Stomach (tissue), 4 donors: ENCODE measurements around the gene THAP3.

Experiments
- POLR2AphosphoS5 ChIP-seq, 3 donors: sonication (generic); formaldehyde crosslinking; IDR thresholded peaks; one replicate each; pipeline ENCODE4 v1.6.1; 2016; ENCODE audit warnings: antibody characterized with exemption in 3 of 3
- TF ChIP-seq, protein P1 (sequence below), 7 experiments: fragments of 450-650 bp in 4 of 7; fragments of 200-600 bp in 3 of 7; sonication (generic) in 3 of 7; IDR thresholded peaks; one replicate each; pipeline ENCODE4 v1.5.1; 2016 to 2019; ENCODE audit warnings: antibody characterized with exemption in 7 of 7, control low read depth in 2 of 7, mild to moderate bottlenecking in 1 of 7

DNA sequence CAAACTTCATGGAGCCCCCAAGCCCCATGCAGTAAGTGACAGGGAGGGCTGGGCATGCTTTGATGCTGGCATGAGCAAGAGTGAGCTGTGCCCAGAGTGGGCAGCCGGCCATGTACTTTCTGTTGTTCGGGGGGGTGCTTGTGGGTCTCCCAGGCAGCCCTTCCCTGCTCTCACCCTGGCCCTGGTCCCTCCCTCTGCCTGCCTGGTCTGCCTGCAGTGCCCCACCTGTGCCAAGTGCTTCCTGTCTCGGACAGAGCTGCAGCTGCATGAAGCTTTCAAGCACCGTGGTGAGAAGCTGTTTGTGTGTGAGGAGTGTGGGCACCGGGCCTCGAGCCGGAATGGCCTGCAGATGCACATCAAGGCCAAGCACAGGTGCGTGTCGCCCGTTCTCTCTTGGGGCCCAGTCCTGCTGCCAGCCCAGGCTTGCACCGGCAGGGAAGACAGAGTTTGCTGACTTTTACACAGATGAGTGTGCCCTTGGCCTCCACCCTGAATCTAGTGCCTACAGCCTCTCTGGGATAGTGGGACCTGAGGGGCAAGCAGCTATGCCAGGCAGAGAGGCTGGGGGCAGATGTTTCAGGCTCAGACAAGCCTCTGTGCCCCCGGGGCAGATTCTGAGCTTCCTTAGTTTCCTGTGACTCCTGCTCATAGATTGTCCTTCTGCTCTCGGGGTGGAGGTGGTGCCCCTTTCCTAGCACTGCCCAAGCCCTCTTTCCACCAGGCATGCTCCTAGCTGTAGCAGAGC lies 37.2 kb upstream of the THAP3 start:
- TF ChIP-seq, protein P1, sequence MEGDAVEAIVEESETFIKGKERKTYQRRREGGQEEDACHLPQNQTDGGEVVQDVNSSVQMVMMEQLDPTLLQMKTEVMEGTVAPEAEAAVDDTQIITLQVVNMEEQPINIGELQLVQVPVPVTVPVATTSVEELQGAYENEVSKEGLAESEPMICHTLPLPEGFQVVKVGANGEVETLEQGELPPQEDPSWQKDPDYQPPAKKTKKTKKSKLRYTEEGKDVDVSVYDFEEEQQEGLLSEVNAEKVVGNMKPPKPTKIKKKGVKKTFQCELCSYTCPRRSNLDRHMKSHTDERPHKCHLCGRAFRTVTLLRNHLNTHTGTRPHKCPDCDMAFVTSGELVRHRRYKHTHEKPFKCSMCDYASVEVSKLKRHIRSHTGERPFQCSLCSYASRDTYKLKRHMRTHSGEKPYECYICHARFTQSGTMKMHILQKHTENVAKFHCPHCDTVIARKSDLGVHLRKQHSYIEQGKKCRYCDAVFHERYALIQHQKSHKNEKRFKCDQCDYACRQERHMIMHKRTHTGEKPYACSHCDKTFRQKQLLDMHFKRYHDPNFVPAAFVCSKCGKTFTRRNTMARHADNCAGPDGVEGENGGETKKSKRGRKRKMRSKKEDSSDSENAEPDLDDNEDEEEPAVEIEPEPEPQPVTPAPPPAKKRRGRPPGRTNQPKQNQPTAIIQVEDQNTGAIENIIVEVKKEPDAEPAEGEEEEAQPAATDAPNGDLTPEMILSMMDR (IDR thresholded peaks at IDR 0.05) = no peak
- TF ChIP-seq POLR2AphosphoS5 (IDR thresholded peaks at IDR 0.05) = no peak
